HepG2 (cell line): Measurements from ENCODE around the gene AFDN. TPM values are rescaled to one million over a fixed set of nuclear protein-coding genes. Genes with fewer than 3 reads are reported as not detected.

Experiments used
- ADNP ChIP-seq: sonication (generic); formaldehyde crosslinking; IDR thresholded peaks from 2 replicates; pipeline ENCODE4 v1.4.0; 2020; ENCODE audit warnings: missing genetic modification reagents
- BORCS8-MEF2B ChIP-seq: sonication (generic); formaldehyde crosslinking; IDR thresholded peaks from 2 replicates; pipeline ENCODE4 v1.8.0; 2022; ENCODE audit warnings: mild to moderate bottlenecking, missing genetic modification reagents
- FOXM1 ChIP-seq: sonication (generic); formaldehyde crosslinking; IDR thresholded peaks from 2 replicates; pipeline ENCODE4 v1.5.0; 2020; ENCODE audit warnings: missing genetic modification reagents
- HHEX ChIP-seq: IDR thresholded peaks from 2 replicates; pipeline ENCODE4 v1.6.1; 2016; ENCODE audit warnings: control low read depth
- HNRNPUL1 ChIP-seq: fragments of 200-400 bp; formaldehyde crosslinking; IDR thresholded peaks from 2 replicates; pipeline ENCODE4 v1.6.1; 2017; ENCODE audit warnings: low read depth, mild to moderate bottlenecking, low read length, moderate library complexity
- IRX3 ChIP-seq: sonication (generic); formaldehyde crosslinking; IDR thresholded peaks from 2 replicates; pipeline ENCODE4 v1.8.1; 2023; ENCODE audit warnings: mild to moderate bottlenecking, low read depth, missing genetic modification reagents, borderline replicate concordance
- KDM6A ChIP-seq: IDR thresholded peaks from 2 replicates; pipeline ENCODE4 v1.6.1; 2016; ENCODE audit warnings: low read depth
- MYNN ChIP-seq: sonication (generic); formaldehyde crosslinking; IDR thresholded peaks from 2 replicates; pipeline ENCODE4 v1.4.0; 2020; ENCODE audit warnings: mild to moderate bottlenecking, low read depth, missing genetic modification reagents
- MZF1 ChIP-seq: sonication (generic); formaldehyde crosslinking; IDR thresholded peaks from 2 replicates; pipeline ENCODE4 v1.8.1; 2023; ENCODE audit warnings: mild to moderate bottlenecking, missing genetic modification reagents, borderline replicate concordance
- NFATC3 ChIP-seq: sonication (generic); formaldehyde crosslinking; IDR thresholded peaks from 2 replicates; pipeline ENCODE4 v1.5.1; 2020; ENCODE audit warnings: mild to moderate bottlenecking, missing genetic modification reagents
- NKX3-1 ChIP-seq: sonication (generic); formaldehyde crosslinking; IDR thresholded peaks from 2 replicates; pipeline ENCODE4 v1.5.0; 2020; ENCODE audit warnings: missing genetic modification reagents
- NPAS2 ChIP-seq: sonication (generic); formaldehyde crosslinking; IDR thresholded peaks from 2 replicates; pipeline ENCODE4 v1.8.0; 2022; ENCODE audit warnings: mild to moderate bottlenecking, missing genetic modification reagents, borderline replicate concordance
- NR2F6 ChIP-seq, 2 experiments: IDR thresholded peaks; 2 replicates each; pipeline ENCODE4 v1.6.1; 2016; ENCODE audit warnings: antibody characterized with exemption in 1 of 2, mild to moderate bottlenecking in 1 of 2
- RFXAP ChIP-seq: sonication (generic); formaldehyde crosslinking; IDR thresholded peaks from 2 replicates; pipeline ENCODE4 v1.4.0; 2020; ENCODE audit warnings: missing genetic modification reagents, borderline replicate concordance
- SALL2 ChIP-seq: sonication (generic); formaldehyde crosslinking; IDR thresholded peaks from 2 replicates; pipeline ENCODE4 v1.8.1; 2023; ENCODE audit warnings: mild to moderate bottlenecking, missing genetic modification reagents, inconsistent platforms
- SRF ChIP-seq: IDR thresholded peaks from 2 replicates; pipeline ENCODE4 v1.6.1; 2011; ENCODE audit warnings: mild to moderate bottlenecking, low read depth, low read length, moderate library complexity
- SSRP1 ChIP-seq: IDR thresholded peaks from 2 replicates; pipeline ENCODE4 v1.6.1; 2016; ENCODE audit warnings: control low read depth
- TBL1XR1 ChIP-seq: fragments of 150-350 bp; IDR thresholded peaks from 2 replicates; pipeline ENCODE4 v1.6.1; 2014; ENCODE audit warnings: borderline replicate concordance, low read length; ENCODE audit not compliant: partially characterized antibody
- TP53 ChIP-seq: sonication (generic); formaldehyde crosslinking; conservative IDR thresholded peaks from 2 replicates; pipeline ENCODE4 v1.4.0; 2020; ENCODE audit warnings: missing genetic modification reagents
- ZFP36 ChIP-seq: fragments of 150-350 bp; IDR thresholded peaks from 2 replicates; pipeline ENCODE4 v1.6.1; 2018; ENCODE audit warnings: borderline replicate concordance, low read length, low read depth; ENCODE audit not compliant: partially characterized antibody
- ZNF143 ChIP-seq: sonication (generic); formaldehyde crosslinking; IDR thresholded peaks from 2 replicates; pipeline ENCODE4 v1.4.0; 2020; ENCODE audit warnings: missing genetic modification reagents
- ZNF33A ChIP-seq: sonication (generic); formaldehyde crosslinking; IDR thresholded peaks from 2 replicates; pipeline ENCODE4 v1.5.1; 2020; ENCODE audit warnings: missing genetic modification reagents, mild to moderate bottlenecking, moderate library complexity, borderline replicate concordance
- polyA plus RNA-seq, 8 experiments: library from polyadenylated mRNA; depleted of rRNA in 3 of 8; stranded (reverse) in 7 of 8; unstranded in 1 of 8; fragments of >200 nt; fragmentation: Illumina TruSeq in 4 of 8; extraction: Trizol in 4 of 8; gene quantifications; 2 replicates each; pipeline versions ENCODE4 v1.2.1 to v1.2.3, GENCODE V29; 2011 to 2016; ENCODE audit warnings: low read depth in 4 of 8, missing spikeins in 1 of 8, mixed read lengths in 1 of 8; ENCODE audit not compliant: insufficient read depth in 1 of 8
- total RNA-seq, 5 experiments: library from RNA; depleted of rRNA; stranded (reverse); fragments of >200 nt; fragmentation: Illumina TruSeq; extraction: Trizol; gene quantifications; 2 replicates each; pipeline ENCODE4 v1.2.3, GENCODE V29; 2016; ENCODE audit warnings: low read depth in 1 of 5
- TF ChIP-seq, protein P1 (sequence below): IDR thresholded peaks from 2 replicates; pipeline ENCODE4 v1.6.1; 2016; ENCODE audit warnings: missing biosample characterization, missing genetic modification reagents, low read depth
- TF ChIP-seq, protein P2 (sequence below): sonication (generic); formaldehyde crosslinking; IDR thresholded peaks from 2 replicates; pipeline ENCODE4 v1.4.0; 2020; ENCODE audit warnings: missing genetic modification reagents, borderline replicate concordance
- TF ChIP-seq, protein P3 (sequence below): sonication (generic); formaldehyde crosslinking; IDR thresholded peaks from 2 replicates; pipeline ENCODE4 v1.8.0; 2022; ENCODE audit warnings: mild to moderate bottlenecking, missing genetic modification reagents, moderate library complexity

The AFDN gene
- total and polyA plus RNA-seq, 2 of the 13 experiments (the other 11 are each of a cell fraction or from before 2014, with no cell fraction given) = 136 to 151 TPM

DNA sequence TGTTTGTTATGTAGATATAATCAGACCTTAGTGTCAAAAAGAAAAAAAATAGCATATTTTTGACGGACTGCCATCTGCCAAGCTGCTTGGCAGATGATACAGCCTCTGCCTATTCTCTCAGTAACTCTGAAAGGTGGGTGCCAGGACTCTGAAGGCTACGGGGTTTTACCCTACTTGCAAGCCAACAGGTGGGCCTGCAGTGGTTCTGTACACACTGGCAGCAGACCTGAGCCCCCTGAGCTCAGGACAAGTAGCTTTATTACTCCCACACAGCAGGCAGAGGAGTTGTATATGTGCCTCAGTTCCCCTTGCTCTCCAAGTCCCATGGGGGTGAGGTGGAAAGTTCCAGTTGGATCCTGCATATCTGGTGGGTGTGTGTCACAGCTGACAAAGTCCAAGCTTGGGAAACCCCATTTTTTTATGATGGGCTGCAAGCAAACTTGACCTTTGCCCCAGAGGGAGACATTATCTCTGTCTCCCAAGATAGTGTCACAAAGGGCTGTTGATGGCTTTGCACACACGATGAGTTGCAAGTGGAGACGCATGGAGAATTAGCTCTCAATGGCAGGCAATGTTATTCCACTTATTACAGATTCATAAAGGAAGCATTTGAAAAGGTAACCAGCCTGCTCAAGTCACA lies 20.5 kb upstream of the AFDN start (continued):
- no peak for TF ChIP-seq NKX3-1
- no peak for TF ChIP-seq ZFP36
- TF ChIP-seq HHEX = no peak
- TF ChIP-seq KDM6A (CRISPR knock-in tag) = peak; percentile 44; the same call in 1 of the 2 replicates
- TF ChIP-seq IRX3 (CRISPR knock-in tag) = no peak
- no peak for TF ChIP-seq MZF1 (CRISPR knock-in tag)
- TF ChIP-seq, protein P1, sequence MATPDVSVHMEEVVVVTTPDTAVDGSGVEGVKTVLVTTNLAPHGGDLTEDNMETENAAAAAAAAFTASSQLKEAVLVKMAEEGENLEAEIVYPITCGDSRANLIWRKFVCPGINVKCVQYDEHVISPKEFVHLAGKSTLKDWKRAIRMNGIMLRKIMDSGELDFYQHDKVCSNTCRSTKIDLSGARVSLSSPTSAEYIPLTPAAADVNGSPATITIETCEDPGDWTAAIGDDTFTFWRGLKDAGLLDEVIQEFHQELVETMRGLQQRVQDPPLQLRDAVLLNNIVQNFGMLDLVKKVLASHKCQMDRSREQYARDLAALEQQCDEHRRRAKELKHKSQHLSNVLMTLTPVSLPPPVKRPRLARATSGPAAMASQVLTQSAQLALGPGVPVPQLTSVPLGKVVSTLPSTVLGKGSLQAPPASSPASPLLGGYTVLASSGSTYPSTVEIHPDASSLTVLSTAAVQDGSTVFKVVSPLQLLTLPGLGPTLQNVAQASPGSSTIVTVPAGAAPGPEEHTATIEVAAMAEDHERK (CRISPR knock-in tag) = no peak
- TF ChIP-seq SSRP1 (CRISPR knock-in tag) = peak; percentile 84; the same call in 1 of the 2 replicates
- peak; percentile 72; the same call in 1 of the 2 replicates for TF ChIP-seq RFXAP (CRISPR knock-in tag)
- TF ChIP-seq TP53 (CRISPR knock-in tag) = no peak; the same call in 1 of the 2 replicates
- TF ChIP-seq BORCS8-MEF2B (CRISPR knock-in tag) = no peak
- TF ChIP-seq NR2F6 (IDR thresholded peaks at IDR 0.05) = peak; percentile 96
- TF ChIP-seq NR2F6 (CRISPR knock-in tag; IDR thresholded peaks at IDR 0.05) = peak; percentile 98
- no peak for TF ChIP-seq MYNN
- TF ChIP-seq FOXM1 (CRISPR knock-in tag) = no peak
- no peak for TF ChIP-seq NFATC3
- no peak for TF ChIP-seq ZNF33A (CRISPR knock-in tag)
- peak; percentile 85 for TF ChIP-seq TBL1XR1
- TF ChIP-seq SRF = no peak
- TF ChIP-seq ADNP (CRISPR knock-in tag) = no peak
- no peak for TF ChIP-seq HNRNPUL1
- TF ChIP-seq SALL2 (CRISPR knock-in tag) = peak; percentile 16; the same call in 1 of the 2 replicates
- TF ChIP-seq, protein P2, sequence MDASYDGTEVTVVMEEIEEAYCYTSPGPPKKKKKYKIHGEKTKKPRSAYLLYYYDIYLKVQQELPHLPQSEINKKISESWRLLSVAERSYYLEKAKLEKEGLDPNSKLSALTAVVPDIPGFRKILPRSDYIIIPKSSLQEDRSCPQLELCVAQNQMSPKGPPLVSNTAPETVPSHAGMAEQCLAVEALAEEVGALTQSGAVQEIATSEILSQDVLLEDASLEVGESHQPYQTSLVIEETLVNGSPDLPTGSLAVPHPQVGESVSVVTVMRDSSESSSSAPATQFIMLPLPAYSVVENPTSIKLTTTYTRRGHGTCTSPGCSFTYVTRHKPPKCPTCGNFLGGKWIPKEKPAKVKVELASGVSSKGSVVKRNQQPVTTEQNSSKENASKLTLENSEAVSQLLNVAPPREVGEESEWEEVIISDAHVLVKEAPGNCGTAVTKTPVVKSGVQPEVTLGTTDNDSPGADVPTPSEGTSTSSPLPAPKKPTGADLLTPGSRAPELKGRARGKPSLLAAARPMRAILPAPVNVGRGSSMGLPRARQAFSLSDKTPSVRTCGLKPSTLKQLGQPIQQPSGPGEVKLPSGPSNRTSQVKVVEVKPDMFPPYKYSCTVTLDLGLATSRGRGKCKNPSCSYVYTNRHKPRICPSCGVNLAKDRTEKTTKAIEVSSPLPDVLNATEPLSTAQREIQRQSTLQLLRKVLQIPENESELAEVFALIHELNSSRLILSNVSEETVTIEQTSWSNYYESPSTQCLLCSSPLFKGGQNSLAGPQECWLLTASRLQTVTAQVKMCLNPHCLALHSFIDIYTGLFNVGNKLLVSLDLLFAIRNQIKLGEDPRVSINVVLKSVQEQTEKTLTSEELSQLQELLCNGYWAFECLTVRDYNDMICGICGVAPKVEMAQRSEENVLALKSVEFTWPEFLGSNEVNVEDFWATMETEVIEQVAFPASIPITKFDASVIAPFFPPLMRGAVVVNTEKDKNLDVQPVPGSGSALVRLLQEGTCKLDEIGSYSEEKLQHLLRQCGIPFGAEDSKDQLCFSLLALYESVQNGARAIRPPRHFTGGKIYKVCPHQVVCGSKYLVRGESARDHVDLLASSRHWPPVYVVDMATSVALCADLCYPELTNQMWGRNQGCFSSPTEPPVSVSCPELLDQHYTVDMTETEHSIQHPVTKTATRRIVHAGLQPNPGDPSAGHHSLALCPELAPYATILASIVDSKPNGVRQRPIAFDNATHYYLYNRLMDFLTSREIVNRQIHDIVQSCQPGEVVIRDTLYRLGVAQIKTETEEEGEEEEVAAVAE (CRISPR knock-in tag) = no peak
- TF ChIP-seq NPAS2 (CRISPR knock-in tag) = no peak
- TF ChIP-seq ZNF143 (CRISPR knock-in tag) = no peak
- TF ChIP-seq, protein P3, sequence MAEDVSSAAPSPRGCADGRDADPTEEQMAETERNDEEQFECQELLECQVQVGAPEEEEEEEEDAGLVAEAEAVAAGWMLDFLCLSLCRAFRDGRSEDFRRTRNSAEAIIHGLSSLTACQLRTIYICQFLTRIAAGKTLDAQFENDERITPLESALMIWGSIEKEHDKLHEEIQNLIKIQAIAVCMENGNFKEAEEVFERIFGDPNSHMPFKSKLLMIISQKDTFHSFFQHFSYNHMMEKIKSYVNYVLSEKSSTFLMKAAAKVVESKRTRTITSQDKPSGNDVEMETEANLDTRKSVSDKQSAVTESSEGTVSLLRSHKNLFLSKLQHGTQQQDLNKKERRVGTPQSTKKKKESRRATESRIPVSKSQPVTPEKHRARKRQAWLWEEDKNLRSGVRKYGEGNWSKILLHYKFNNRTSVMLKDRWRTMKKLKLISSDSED (CRISPR knock-in tag) = no peak
